Esophagus squamous epithelium (tissue), 5 donors: ENCODE data around the gene HDAC1. TPM values are rescaled to one million over a fixed set of nuclear protein-coding genes. Genes with fewer than 3 reads are reported as not detected.
A peak's percentile ranks its signal among the peaks of the same experiment; 100 is the strongest.

Source experiments
- DNase-seq: peaks from one replicate; lab custom pipeline; 2025; lab: John Stamatoyannopoulos, UW
- H3K27ac ChIP-seq, 4 donors: fragments of 200-600 bp; sonication (generic); one replicate each; pipeline ENCODE4 v1.5.1; 2016 to 2019; ENCODE audit warnings: mild to moderate bottlenecking in 1 of 4
- H3K27me3 ChIP-seq, 4 donors: fragments of 200-600 bp; sonication (generic); 1 replicate in 3 of 4; 2 replicates in 1 of 4; pipeline versions ENCODE4 v1.5.1 to v1.6.0; 2017 to 2021; ENCODE audit warnings: antibody characterized with exemption in 1 of 4
- H3K36me3 ChIP-seq, 3 donors: fragments of 200-600 bp; sonication (generic); one replicate each; pipeline ENCODE4 v1.5.1; 2016 to 2019
- H3K4me1 ChIP-seq, 3 donors: fragments of 200-600 bp; sonication (generic); one replicate each; pipeline ENCODE4 v1.5.1; 2017 to 2019
- H3K4me3 ChIP-seq, 4 donors: fragments of 200-600 bp; sonication (generic); 1 replicate in 3 of 4; 2 replicates in 1 of 4; pipeline ENCODE4 v1.5.1; 2016 to 2019; ENCODE audit warnings: mild to moderate bottlenecking in 2 of 4, moderate library complexity in 1 of 4
- H3K9me3 ChIP-seq, 3 donors: fragments of 200-600 bp; sonication (generic); one replicate each; pipeline ENCODE4 v1.5.1; 2016 to 2019
- CTCF ChIP-seq, 6 experiments: fragments of 450-650 bp in 4 of 6; fragments of 200-600 bp in 2 of 6; sonication (generic) in 2 of 6; IDR thresholded peaks; one replicate each; pipeline ENCODE4 v1.5.1; 2016 to 2019; ENCODE audit warnings: antibody characterized with exemption in 6 of 6, mild to moderate bottlenecking in 4 of 6, moderate library complexity in 4 of 6
- POLR2A ChIP-seq, 4 donors: fragments of 450-650 bp; IDR thresholded peaks; one replicate each; pipeline ENCODE4 v1.6.1; 2017; ENCODE audit warnings: antibody characterized with exemption in 4 of 4, mild to moderate bottlenecking in 4 of 4, moderate library complexity in 3 of 4
- WGBS, 2 donors: methylation state at CpG; one replicate each; pipeline ENCODE4 v1.1.5; 2018; 5-methylcytosine and 5-hydroxymethylcytosine counted together
- intact Hi-C: fragments of 100-400 bp; cut with DNase I; formaldehyde crosslinking; loops from one replicate; pipeline ENCODE4 v1.15.0; 2022
- total RNA-seq, 4 donors: library from RNA; depleted of rRNA; stranded (reverse); fragments of >200 nt; gene quantifications; one replicate each; pipeline ENCODE4 v1.1.0, GENCODE V29; 2016
- donor health status: DM: yes; HTN: yes; CAD: no.

Gene HDAC1
- total RNA-seq, 4 donors from 2014 or later: 74.3 to 115 (median 96.0) TPM

- 48% methylated on average over 3 of the region's 3 CpGs; no CpG with 5 or more reads in 1 of the 2 donors for WGBS, 2 donors
- Histone ChIP-seq H3K4me1 (peaks cover 31 to 58% (median 35%) of the 10 kb centered on the region in 3 donors), H3K27ac (peak overlapping the region in 2 of 4 donors; percentile 8 to 29), H3K36me3 (peaks cover 5 to 70% (median 24%) of the 10 kb centered on the region in 3 donors), H3K9me3 (no peaks in the 10 kb centered on the region), H3K4me3 (no peak overlapping the region), H3K27me3 (peaks cover 0 to 14% (median 0%) of the 10 kb centered on the region in 4 donors)
- no peak for TF ChIP-seq POLR2A (IDR thresholded peaks at IDR 0.05)
- no peak for TF ChIP-seq CTCF (IDR thresholded peaks at IDR 0.05)
- intact Hi-C loops: no loop called here
- DNase-seq: no peak
Measured at GRCh38 chr1:32332290-32333079, 40.6 kb downstream of the HDAC1 start.

- Histone ChIP-seq H3K27ac (no peak overlapping the region), H3K27me3 (peaks cover 0 to 14% (median 0%) of the 10 kb centered on the region in 4 donors), H3K36me3 (peaks cover 5 to 61% (median 15%) of the 10 kb centered on the region in 3 donors), H3K9me3 (no peaks in the 10 kb centered on the region), H3K4me1 (peaks cover 35 to 67% (median 37%) of the 10 kb centered on the region in 3 donors), H3K4me3 (no peak overlapping the region)
- no peak for DNase-seq
- no peak for TF ChIP-seq CTCF (IDR thresholded peaks at IDR 0.05)
- TF ChIP-seq POLR2A (IDR thresholded peaks at IDR 0.05): no peak
- WGBS, 2 donors: 70 to 71% methylated on average over 3 of the region's 3 CpGs
- intact Hi-C loops: no loop called here
Measured at GRCh38 chr1:32333251-32333963, 41.5 kb downstream of the HDAC1 start.

GRCh38 chr1:32334274-32334861 lies 42.5 kb downstream of the HDAC1 start:
- peaks cover 5 to 51% (median 14%) of the 10 kb centered on the region in 3 donors for H3K36me3 ChIP-seq
- H3K27me3 ChIP-seq: peaks cover 0 to 14% (median 0%) of the 10 kb centered on the region in 4 donors
- intact Hi-C loops: no loop called here
- H3K27ac ChIP-seq: peak overlapping the region in 1 of 4 donors; percentile 6
- 48 to 59% methylated on average over 6 to 9 of the region's 9 CpGs for WGBS, 2 donors
- H3K4me1 ChIP-seq: peaks cover 35 to 69% (median 37%) of the 10 kb centered on the region in 3 donors
- no peak for TF ChIP-seq POLR2A (IDR thresholded peaks at IDR 0.05)
- no peak for TF ChIP-seq CTCF (IDR thresholded peaks at IDR 0.05)
- H3K4me3 ChIP-seq: peak overlapping the region in 3 of 4 donors; percentile 55 to 86 (median 75)
- H3K9me3 ChIP-seq: no peaks in the 10 kb centered on the region
- DNase-seq: no peak

- DNase-seq: no peak
- TF ChIP-seq POLR2A (IDR thresholded peaks at IDR 0.05) (no peak), CTCF (IDR thresholded peaks at IDR 0.05) (peak; percentile 51 to 71 (median 63))
- peak overlapping the region; percentile 25 to 78 (median 60) for H3K27ac ChIP-seq
- H3K27me3 ChIP-seq: peaks cover 0 to 14% (median 0%) of the 10 kb centered on the region in 4 donors
- H3K9me3 ChIP-seq: no peaks in the 10 kb centered on the region
- WGBS, 2 donors: 38 to 45% methylated on average over 2 to 3 of the region's 46 CpGs
- peaks cover 5 to 45% (median 11%) of the 10 kb centered on the region in 3 donors for H3K36me3 ChIP-seq
- H3K4me1 ChIP-seq: peaks cover 35 to 69% (median 37%) of the 10 kb centered on the region in 3 donors
- peak overlapping the region; percentile 49 to 86 (median 65) for H3K4me3 ChIP-seq
- intact Hi-C loops: no loop called here
Measured at GRCh38 chr1:32334864-32335534, 43.1 kb downstream of the HDAC1 start.
